SK-N-SH treated with all-trans-retinoic acid at 6 μM for 48 hours (cell line): Measurements from ENCODE around the gene TMUB2.

Experiments used
- ARNTL ChIP-seq: fragments of 450-650 bp; formaldehyde crosslinking; IDR thresholded peaks from 2 replicates; pipeline ENCODE4 v1.5.0; 2020; ENCODE audit warnings: low read depth, mild to moderate bottlenecking, moderate library complexity, borderline replicate concordance
- CREB5 ChIP-seq: fragments of 250-450 bp; sonication (Bioruptor Pico); IDR thresholded peaks from 2 replicates; pipeline ENCODE4 v1.5.1; 2020; ENCODE audit warnings: low read depth, mild to moderate bottlenecking, moderate library complexity
- CSDC2 ChIP-seq: fragments of 250-450 bp; sonication (Bioruptor Pico); IDR thresholded peaks from 2 replicates; pipeline ENCODE4 v1.5.0; 2020; ENCODE audit warnings: mild to moderate bottlenecking, moderate library complexity
- CSRNP3 ChIP-seq: fragments of 250-450 bp; sonication (Bioruptor Pico); IDR thresholded peaks from 2 replicates; pipeline ENCODE4 v1.5.1; 2021; ENCODE audit warnings: mild to moderate bottlenecking, moderate library complexity
- PPARA ChIP-seq: fragments of 250-450 bp; sonication (Bioruptor Pico); IDR thresholded peaks from 2 replicates; pipeline ENCODE4 v1.5.0; 2020; ENCODE audit warnings: mild to moderate bottlenecking, borderline replicate concordance
- RARB ChIP-seq: fragments of 250-450 bp; sonication (Bioruptor Pico); IDR thresholded peaks from 2 replicates; pipeline ENCODE4 v1.8.0; 2021; ENCODE audit warnings: mild to moderate bottlenecking, moderate library complexity
- SNAI2 ChIP-seq: fragments of 250-450 bp; sonication (Bioruptor Pico); IDR thresholded peaks from 2 replicates; pipeline ENCODE4 v1.5.0; 2020; ENCODE audit warnings: mild to moderate bottlenecking, moderate library complexity
- TSHZ2 ChIP-seq: fragments of 250-450 bp; sonication (Bioruptor Pico); IDR thresholded peaks from 2 replicates; pipeline ENCODE4 v1.5.0; 2020; ENCODE audit warnings: mild to moderate bottlenecking, moderate library complexity
- ZFP3 ChIP-seq: fragments of 250-450 bp; sonication (Bioruptor Pico); IDR thresholded peaks from 2 replicates; pipeline ENCODE4 v1.5.0; 2020; ENCODE audit warnings: mild to moderate bottlenecking, moderate library complexity
- ZNF8 ChIP-seq: fragments of 450-650 bp; formaldehyde crosslinking; IDR thresholded peaks from 2 replicates; pipeline ENCODE4 v1.5.0; 2020; ENCODE audit warnings: mild to moderate bottlenecking, moderate library complexity

- TF ChIP-seq ARNTL (CRISPR knock-in tag) (no peak), PPARA (CRISPR knock-in tag) (no peak), RARB (CRISPR knock-in tag) (no peak), CSDC2 (CRISPR knock-in tag) (no peak), ZFP3 (CRISPR knock-in tag) (no peak), SNAI2 (CRISPR knock-in tag) (no peak), CSRNP3 (CRISPR knock-in tag) (no peak), ZNF8 (CRISPR knock-in tag) (no peak), CREB5 (no peak), TSHZ2 (CRISPR knock-in tag) (no peak)
Observed at GRCh38 chr17:44217738-44218343, 31.1 kb downstream of the TMUB2 start.
